GM23338 (cell line): ENCODE data around the gene DGKH. TPM values are rescaled to one million over a fixed set of nuclear protein-coding genes. Genes with fewer than 3 reads are reported as not detected.

ENCODE experiments used
- ATAC-seq: fragments of 200-7000 bp; cut with Tn5 transposase; 3 replicates; pipeline ENCODE4 v1.9.1; 2020
- DNase-seq: peaks from one replicate; pipeline ENCODE4 v3.0.0-alpha.2; 2015; ENCODE audit warnings: low spot score
- H2AFZ ChIP-seq: fragments of 200-600 bp; sonication (generic); 2 replicates; pipeline ENCODE4 v1.8.0; 2016; ENCODE audit warnings: antibody characterized with exemption, mild to moderate bottlenecking, moderate library complexity
- H3F3A ChIP-seq: fragments of 200-600 bp; sonication (generic); replicated peaks from 2 replicates; pipeline ENCODE4 v1.8.0; 2017; ENCODE audit warnings: antibody characterized with exemption, mixed run types, low read depth
- H3K27ac ChIP-seq: fragments of 200-600 bp; sonication (generic); 2 replicates; pipeline ENCODE4 v1.6.1; 2016; ENCODE audit warnings: low read depth
- H3K27me3 ChIP-seq: fragments of 200-600 bp; sonication (generic); 2 replicates; pipeline ENCODE4 v1.8.0; 2016; ENCODE audit warnings: mild to moderate bottlenecking, mixed run types, moderate library complexity; ENCODE audit not compliant: insufficient read depth
- H3K36me3 ChIP-seq: fragments of 200-600 bp; sonication (generic); 2 replicates; pipeline ENCODE4 v1.8.0; 2016; ENCODE audit warnings: mild to moderate bottlenecking; ENCODE audit not compliant: insufficient read depth
- H3K4me1 ChIP-seq: fragments of 200-600 bp; sonication (generic); 2 replicates; pipeline ENCODE4 v1.8.0; 2016; ENCODE audit warnings: mild to moderate bottlenecking, moderate library complexity; ENCODE audit not compliant: insufficient read depth
- H3K4me2 ChIP-seq: fragments of 200-600 bp; sonication (generic); 2 replicates; pipeline ENCODE4 v1.7.1; 2017; ENCODE audit warnings: mixed run types
- H3K4me3 ChIP-seq: fragments of 200-600 bp; sonication (generic); 2 replicates; pipeline ENCODE4 v1.6.1; 2016; ENCODE audit warnings: mixed run types
- H3K79me2 ChIP-seq: fragments of 200-600 bp; sonication (generic); replicated peaks from 2 replicates; pipeline ENCODE4 v1.8.0; 2017; ENCODE audit warnings: mild to moderate bottlenecking; ENCODE audit not compliant: insufficient read depth
- H3K9me2 ChIP-seq: fragments of 200-600 bp; sonication (generic); 2 replicates; pipeline ENCODE4 v1.8.0; 2017; ENCODE audit not compliant: insufficient read depth
- H4K20me1 ChIP-seq: fragments of 200-600 bp; sonication (generic); replicated peaks from 2 replicates; pipeline ENCODE4 v1.8.0; 2017; ENCODE audit warnings: mild to moderate bottlenecking; ENCODE audit not compliant: insufficient read depth
- H3K27ac Mint-ChIP-seq: 2 replicates; pipeline ENCODE4 v1.8.0; 2020; ENCODE audit warnings: inconsistent platforms, mild to moderate bottlenecking, moderate library complexity, mixed read lengths
- H3K27me3 Mint-ChIP-seq: 3 replicates; pipeline ENCODE4 v1.8.0; 2022; ENCODE audit warnings: low read depth, mild to moderate bottlenecking, moderate library complexity, mixed read lengths, inconsistent platforms; ENCODE audit not compliant: insufficient read depth, poor library complexity
- H3K36me3 Mint-ChIP-seq: 3 replicates; pipeline ENCODE4 v1.8.0; 2021; ENCODE audit warnings: low read depth, mild to moderate bottlenecking, inconsistent platforms, moderate library complexity, mixed read lengths
- H3K4me1 Mint-ChIP-seq: 3 replicates; pipeline ENCODE4 v1.8.0; 2020; ENCODE audit warnings: mild to moderate bottlenecking, inconsistent platforms, mixed read lengths
- H3K4me3 Mint-ChIP-seq: 3 replicates; pipeline ENCODE4 v1.8.0; 2021; ENCODE audit warnings: moderate library complexity, mild to moderate bottlenecking, inconsistent platforms, mixed read lengths
- H3K9me3 Mint-ChIP-seq: 3 replicates; pipeline ENCODE4 v1.8.0; 2020; ENCODE audit warnings: moderate library complexity, mild to moderate bottlenecking, inconsistent platforms, mixed read lengths
- CREB1 ChIP-seq: fragments of 250-450 bp; sonication (Bioruptor Pico); IDR thresholded peaks from 2 replicates; pipeline ENCODE4 v1.5.0; 2020; ENCODE audit warnings: low read depth, mild to moderate bottlenecking, moderate library complexity
- CTCF ChIP-seq, 2 experiments: fragments of 200-600 bp in 1 of 2; sonication (generic) in 1 of 2; conservative IDR thresholded peaks; 2 replicates each; pipeline versions ENCODE4 v1.5.1 to v1.6.1; 2016 to 2017; ENCODE audit warnings: antibody characterized with exemption in 2 of 2, low read depth in 2 of 2, mild to moderate bottlenecking in 2 of 2, moderate library complexity in 1 of 2
- ETS1 ChIP-seq: IDR thresholded peaks from 2 replicates; pipeline ENCODE4 v1.6.1; 2016; ENCODE audit warnings: antibody characterized with exemption
- EZH2 ChIP-seq: fragments of 200-600 bp; sonication (generic); IDR thresholded peaks from one replicate; pipeline ENCODE4 v1.8.0; 2017; ENCODE audit warnings: antibody characterized with exemption, mild to moderate bottlenecking, low read depth; ENCODE audit not compliant: unreplicated experiment
- EZH2phosphoT487 ChIP-seq: fragments of 200-600 bp; sonication (generic); IDR thresholded peaks from one replicate; pipeline ENCODE4 v1.8.1; 2018; ENCODE audit warnings: antibody characterized with exemption; ENCODE audit not compliant: unreplicated experiment
- JUNB ChIP-seq: IDR thresholded peaks from one replicate; pipeline ENCODE4 v1.6.1; 2016; ENCODE audit warnings: antibody characterized with exemption; ENCODE audit not compliant: unreplicated experiment
- NANOG ChIP-seq: IDR thresholded peaks from 2 replicates; pipeline ENCODE4 v1.6.1; 2016; ENCODE audit warnings: antibody characterized with exemption, borderline replicate concordance
- POLR2AphosphoS5 ChIP-seq: IDR thresholded peaks from 2 replicates; pipeline ENCODE4 v1.6.1; 2016; ENCODE audit warnings: antibody characterized with exemption, low read depth
- REST ChIP-seq: IDR thresholded peaks from one replicate; pipeline ENCODE4 v1.6.1; 2018; ENCODE audit warnings: antibody characterized with exemption; ENCODE audit not compliant: unreplicated experiment
- STAT1 ChIP-seq: IDR thresholded peaks from one replicate; pipeline ENCODE4 v1.6.1; 2016; ENCODE audit warnings: antibody characterized with exemption; ENCODE audit not compliant: unreplicated experiment
- ZNF114 ChIP-seq: fragments of 250-450 bp; sonication (Bioruptor Pico); IDR thresholded peaks from 2 replicates; pipeline ENCODE4 v1.5.0; 2020; ENCODE audit warnings: mild to moderate bottlenecking, moderate library complexity
- ZNF331 ChIP-seq: fragments of 250-450 bp; sonication (Bioruptor Pico); IDR thresholded peaks from 2 replicates; pipeline ENCODE4 v1.5.0; 2020; ENCODE audit warnings: low read depth, mild to moderate bottlenecking, moderate library complexity
- ZNF462 ChIP-seq: fragments of 250-450 bp; sonication (Bioruptor Pico); IDR thresholded peaks from 2 replicates; pipeline ENCODE4 v1.5.0; 2020; ENCODE audit warnings: mild to moderate bottlenecking, moderate library complexity
- polyA plus RNA-seq: library from polyadenylated mRNA; unstranded; fragments of >200 nt; fragmentation: Nextera tagmentation; extraction: Ambion mirVana; gene quantifications from 2 replicates; pipeline ENCODE4 v1.2.1, GENCODE V29; 2016
- total RNA-seq: library from RNA; depleted of rRNA; stranded (reverse); fragments of >200 nt; shearing (Covaris generic); gene quantifications from 2 replicates; pipeline ENCODE4 v1.2.3, GENCODE V29; 2014

Gene DGKH
- total and polyA plus RNA-seq, 2 experiments from 2014 or later: 2.1 to 7.5 TPM

- DNase-seq (no peak), ATAC-seq (no peak)
- Histone ChIP-seq H3K27ac (no peak overlapping the region), H3K4me1 (no peaks in the 10 kb centered on the region; the same call in 1 of the 2 replicates), H3K4me3 (no peak overlapping the region), H3K27me3 (no peaks in the 10 kb centered on the region), H3K4me2 (no peak overlapping the region), H3K79me2 (no peaks in the 10 kb centered on the region), H4K20me1 (no peaks in the 10 kb centered on the region), H2AFZ (peak overlapping the region; percentile 43), H3K36me3 (no peaks in the 10 kb centered on the region), H3K9me2 (no peaks in the 10 kb centered on the region), H3F3A (no peaks in the 10 kb centered on the region)
- no peak overlapping the region for H3K27ac Mint-ChIP-seq
- H3K4me3 Mint-ChIP-seq: no peak overlapping the region
- no peaks in the 10 kb centered on the region for H3K9me3 Mint-ChIP-seq
- no peak for TF ChIP-seq CREB1 (CRISPR knock-in tag)
- TF ChIP-seq POLR2AphosphoS5: no peak
- no peak for TF ChIP-seq ETS1
- no peak for TF ChIP-seq ZNF114 (CRISPR knock-in tag)
- TF ChIP-seq JUNB: no peak
- TF ChIP-seq NANOG: no peak
- no peak for TF ChIP-seq EZH2
- no peak for TF ChIP-seq CTCF (conservative IDR thresholded peaks at IDR 0.05; ENCODE audit: low read depth in 2 of 2)
- TF ChIP-seq ZNF331 (CRISPR knock-in tag): no peak
- no peak for TF ChIP-seq ZNF462 (CRISPR knock-in tag)
- no peak for TF ChIP-seq REST
- no peak for TF ChIP-seq STAT1
- no peak for TF ChIP-seq EZH2phosphoT487
- H3K4me1 Mint-ChIP-seq: peaks cover 2% of the 10 kb centered on the region; the same call in 1 of the 3 replicates
- no peaks in the 10 kb centered on the region; the same call in 2 of the 3 replicates for H3K36me3 Mint-ChIP-seq
- peaks cover 1% of the 10 kb centered on the region for H3K27me3 Mint-ChIP-seq
These were observed 20.2 kb upstream of the DGKH start for GRCh38 chr13:42028113-42028799.
